OCI-LY7 (cell line): ENCODE results near the gene FBXO31.

Experiments
- CTCF ChIP-seq: fragments of 200-600 bp; sonication (generic); conservative IDR thresholded peaks from 2 replicates; pipeline ENCODE4 v1.5.1; 2014; ENCODE audit warnings: mild to moderate bottlenecking, antibody characterized with exemption, low read length, moderate library complexity, mixed read lengths
- EZH2phosphoT487 ChIP-seq: fragments of 200-600 bp; sonication (generic); IDR thresholded peaks from 2 replicates; pipeline ENCODE4 v1.6.1; 2018; ENCODE audit warnings: low read depth, borderline replicate concordance, mild to moderate bottlenecking, mixed run types, antibody characterized with exemption, low read length, moderate library complexity, mixed read lengths

- TF ChIP-seq CTCF (no peak), EZH2phosphoT487 (no peak)
These were observed 3.2 kb downstream of the FBXO31 start for GRCh38 chr16:87380403-87380802.
